Measurements from ENCODE around the gene MAN2A2.

MAN2A2 gene

GRCh38 chr15:90911906-90912769, 9.0 kb downstream of the MAN2A2 start:
- no peak for TF ChIP-seq CTCF (IDR thresholded peaks at IDR 0.05; ENCODE audit: low read depth, low read length, missing control alignments)
- in situ Hi-C loops (cut with HindIII; ENCODE audit: low pct_ligation_motif_present, low sequenced_read_pairs): no loop called here
- Histone ChIP-seq H3K4me3 (ENCODE audit: low read depth, low read length) (no peak overlapping the region), H3K27me3 (replicated peaks) (no peaks in the 10 kb centered on the region), H3K36me3 (replicated peaks) (peaks cover 32% of the 10 kb centered on the region), H3K27ac (no peak overlapping the region)
- DNase-seq: no peak

DNA sequence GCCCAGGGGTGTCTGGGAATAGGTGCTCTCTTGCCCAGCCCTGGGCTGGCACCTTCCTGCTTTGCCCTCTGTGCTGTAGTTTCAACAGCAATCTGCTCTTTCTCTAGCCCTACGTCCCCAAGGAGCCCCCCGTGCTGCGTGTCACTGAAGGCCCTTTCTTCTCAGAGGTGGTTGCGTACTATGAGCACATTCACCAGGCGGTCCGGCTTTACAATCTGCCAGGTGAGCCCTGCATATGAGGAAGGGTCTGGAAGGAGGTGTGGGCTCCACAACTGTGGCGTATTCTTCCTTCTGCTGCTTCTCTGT, 9.6 kb downstream of the MAN2A2 start:
- Histone ChIP-seq H3K27me3 (replicated peaks) (no peaks in the 10 kb centered on the region), H3K4me3 (ENCODE audit: low read depth, low read length) (no peak overlapping the region), H3K27ac (no peak overlapping the region), H3K36me3 (replicated peaks) (peaks cover 32% of the 10 kb centered on the region)
- in situ Hi-C loops (cut with HindIII; ENCODE audit: low pct_ligation_motif_present, low sequenced_read_pairs): no loop called here
- no peak for DNase-seq
- TF ChIP-seq CTCF (IDR thresholded peaks at IDR 0.05; ENCODE audit: low read depth, low read length, missing control alignments): no peak

GRCh38 chr15:90913398-90913944, 10.4 kb downstream of the MAN2A2 start:
- DNase-seq: no peak
- no peak overlapping the region for H3K4me3 ChIP-seq (ENCODE audit: low read depth, low read length)

DNA sequence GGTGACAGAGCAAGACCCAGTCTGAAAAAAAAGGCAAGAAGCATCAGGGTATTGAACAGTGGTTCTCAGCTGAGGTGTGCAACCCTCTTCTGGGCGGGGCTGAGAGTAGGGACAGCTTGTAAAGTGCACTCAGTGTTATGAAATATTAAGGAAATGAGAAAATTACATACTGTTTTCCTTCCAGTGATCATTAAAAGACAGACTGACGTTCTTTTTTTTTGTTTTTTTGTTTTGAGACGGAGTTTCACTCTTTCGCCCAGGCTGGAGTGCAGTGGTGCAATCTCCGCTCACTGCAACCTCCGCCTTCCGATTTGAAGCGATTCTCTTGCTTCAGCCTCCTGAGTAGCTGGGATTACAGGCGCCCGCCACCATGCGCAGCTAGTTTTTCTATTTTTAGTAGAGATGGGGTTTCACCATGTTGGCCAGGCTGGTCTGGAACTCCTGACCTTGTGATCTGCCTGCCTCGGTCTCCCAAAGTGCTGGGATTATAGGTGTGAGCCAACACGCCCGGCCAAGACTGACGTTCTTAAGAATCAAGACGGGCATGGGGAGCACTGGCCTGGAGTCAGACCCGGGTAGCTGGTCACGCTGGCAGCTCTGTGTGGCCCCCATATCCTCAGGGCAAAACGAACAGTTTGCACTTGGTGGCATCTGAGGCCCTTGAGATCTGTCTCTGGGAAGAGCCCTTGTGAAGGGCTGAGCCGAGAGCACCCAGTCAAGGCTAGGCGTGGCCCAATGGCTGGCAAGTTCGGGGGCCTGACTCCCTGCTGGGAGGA, 11.4 kb downstream of the MAN2A2 start:
- no peak overlapping the region for H3K4me3 ChIP-seq (ENCODE audit: low read depth, low read length)

More at GRCh38 chr15:90913398-90913944, 10.4 kb downstream of the MAN2A2 start:
- no peaks in the 10 kb centered on the region for H3K27me3 ChIP-seq (replicated peaks)
- no peak overlapping the region for H3K27ac ChIP-seq
- H3K36me3 ChIP-seq (replicated peaks): peaks cover 39% of the 10 kb centered on the region
- in situ Hi-C loops (cut with HindIII; ENCODE audit: low pct_ligation_motif_present, low sequenced_read_pairs): no loop called here
- no peak for TF ChIP-seq CTCF (IDR thresholded peaks at IDR 0.05; ENCODE audit: low read depth, low read length, missing control alignments)

DNA sequence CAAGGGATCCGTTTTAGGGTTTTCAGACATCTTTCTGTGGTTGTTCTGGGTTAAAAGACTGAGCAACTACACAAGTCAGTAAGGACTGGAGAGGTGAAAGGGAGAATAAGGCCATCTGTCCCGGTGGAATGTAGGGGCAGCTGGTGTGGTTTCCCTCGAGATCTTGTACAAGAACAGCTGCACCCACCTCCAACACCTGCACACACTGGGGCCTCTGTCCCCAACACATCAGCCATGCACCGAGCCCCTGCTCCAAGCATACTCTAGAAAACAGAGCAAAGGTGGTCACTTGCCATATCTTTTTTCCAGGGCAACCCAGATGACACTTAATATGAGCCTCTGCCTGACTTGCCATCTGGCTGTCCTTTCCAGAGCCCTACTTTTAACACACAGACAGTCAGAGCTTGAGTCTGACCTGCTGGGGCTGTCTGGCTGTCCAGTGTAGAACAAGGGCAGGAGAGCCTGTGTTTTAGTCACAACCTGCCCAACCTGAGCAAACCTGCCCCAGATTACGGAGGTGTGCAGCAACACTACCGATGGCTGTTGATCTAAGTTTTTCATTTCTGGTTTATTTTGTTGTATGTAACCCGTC, 12.2 kb downstream of the MAN2A2 start:
- H3K27ac ChIP-seq: peak overlapping the region; percentile 44
- no peak overlapping the region for H3K4me3 ChIP-seq (ENCODE audit: low read depth, low read length)
- no peaks in the 10 kb centered on the region for H3K27me3 ChIP-seq (replicated peaks)
- TF ChIP-seq CTCF (IDR thresholded peaks at IDR 0.05; ENCODE audit: low read depth, low read length, missing control alignments): no peak
- peaks cover 50% of the 10 kb centered on the region for H3K36me3 ChIP-seq (replicated peaks)
- DNase-seq: no peak
- in situ Hi-C loops (cut with HindIII; ENCODE audit: low pct_ligation_motif_present, low sequenced_read_pairs): no loop called here

More for the DNA sequence above, 11.4 kb downstream of the MAN2A2 start:
- no peak for TF ChIP-seq CTCF (IDR thresholded peaks at IDR 0.05; ENCODE audit: low read depth, low read length, missing control alignments)
- no peak for DNase-seq
- H3K27me3 ChIP-seq (replicated peaks): no peaks in the 10 kb centered on the region
- no peak overlapping the region for H3K27ac ChIP-seq
- in situ Hi-C loops (cut with HindIII; ENCODE audit: low pct_ligation_motif_present, low sequenced_read_pairs): no loop called here
- peaks cover 46% of the 10 kb centered on the region for H3K36me3 ChIP-seq (replicated peaks)
